Hematopoietic multipotent progenitor cell (in vitro differentiated cells): ENCODE results near the gene LRRC17. TPM values are rescaled to one million over a fixed set of nuclear protein-coding genes. Genes with fewer than 3 reads are reported as not detected.
"Not testable (repeated sequence)": the region's sequence is repeated elsewhere in the genome, so short reads cannot be mapped to it uniquely, and the experiment has no call there.

ENCODE experiments used
- DNase-seq, 3 donors: peaks; one replicate each; pipeline ENCODE4 v3.0.0-alpha.2; 2011 to 2015; ENCODE audit warnings: low read depth in 2 of 3, low spot score in 2 of 3
- total RNA-seq: library from RNA; depleted of rRNA; stranded (reverse); fragments of >200 nt; gene quantifications from one replicate; pipeline ENCODE4 v1.2.3, GENCODE V29; 2012

The LRRC17 gene
- total RNA-seq, 1 donor = 0.27 TPM

DNA sequence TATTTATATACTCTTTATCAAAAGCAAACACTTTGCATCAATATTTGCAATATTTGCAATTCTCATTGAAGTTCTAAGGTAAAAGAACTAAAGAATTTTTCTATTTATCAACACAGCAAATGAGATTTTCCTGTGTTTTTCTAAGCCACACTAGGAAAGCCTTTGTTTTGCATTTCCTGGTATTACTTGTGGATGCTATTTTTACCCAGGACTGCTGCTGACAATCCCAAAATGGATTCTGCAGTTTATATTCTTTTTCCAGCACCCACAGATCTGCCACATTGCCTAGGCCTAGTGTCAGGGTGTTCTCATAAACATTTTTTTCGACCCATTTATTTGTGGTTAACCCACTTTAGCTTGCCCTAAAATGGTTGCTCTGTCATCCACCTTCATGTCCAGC is 25.9 kb downstream of the LRRC17 start:
- no peak for DNase-seq

DNA sequence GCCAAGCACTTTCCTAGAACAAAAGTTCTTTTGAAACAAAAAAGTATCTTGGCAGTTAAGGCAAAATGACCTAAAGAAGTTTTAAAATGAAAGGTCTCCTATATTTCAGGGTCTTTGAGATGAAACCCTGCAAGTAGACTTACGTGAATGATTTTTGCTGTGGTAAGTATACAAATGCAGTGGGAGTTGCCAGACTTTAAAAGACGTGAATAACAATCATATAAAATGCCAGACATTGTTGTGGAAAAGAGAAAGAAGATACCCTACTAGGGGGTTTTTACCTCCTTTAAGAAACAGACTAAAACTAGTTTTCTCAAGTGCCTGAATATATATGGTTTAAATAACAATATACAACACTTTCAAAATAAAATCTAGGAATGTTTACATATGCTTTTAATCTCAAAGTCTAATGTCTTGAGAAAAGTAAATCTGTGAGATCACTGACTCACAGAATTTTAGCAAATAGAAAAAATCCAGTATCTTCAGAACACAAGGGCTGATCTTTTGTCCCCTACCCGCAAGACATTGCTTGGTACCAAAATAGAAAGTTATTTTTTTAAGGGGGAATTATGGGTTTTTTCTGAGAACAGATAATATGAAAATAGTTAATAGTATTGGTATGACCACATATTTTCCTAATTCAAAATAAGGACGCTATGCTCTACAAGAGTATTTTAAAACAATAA is 29.5 kb downstream of the LRRC17 start:
- DNase-seq = no peak

DNA sequence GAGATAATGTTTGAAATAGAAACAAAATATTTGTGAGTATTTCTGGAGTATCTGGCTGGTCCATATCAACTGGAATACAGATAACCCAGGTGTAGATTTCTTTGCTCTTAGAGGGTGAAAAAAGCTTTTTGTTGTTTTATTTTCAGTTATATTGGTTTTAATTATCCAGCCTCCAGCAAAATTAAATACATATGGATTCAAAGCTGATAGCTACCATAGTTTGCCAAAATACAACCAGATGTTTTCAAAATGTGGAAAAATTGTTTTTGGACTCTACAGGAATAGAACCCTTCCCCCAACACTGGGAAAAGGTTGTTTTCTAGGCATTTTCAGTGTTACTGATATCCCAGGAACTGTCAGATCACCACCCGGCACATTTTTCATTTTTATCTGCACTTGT is 30.1 kb downstream of the LRRC17 start:
- DNase-seq = no peak

DNA sequence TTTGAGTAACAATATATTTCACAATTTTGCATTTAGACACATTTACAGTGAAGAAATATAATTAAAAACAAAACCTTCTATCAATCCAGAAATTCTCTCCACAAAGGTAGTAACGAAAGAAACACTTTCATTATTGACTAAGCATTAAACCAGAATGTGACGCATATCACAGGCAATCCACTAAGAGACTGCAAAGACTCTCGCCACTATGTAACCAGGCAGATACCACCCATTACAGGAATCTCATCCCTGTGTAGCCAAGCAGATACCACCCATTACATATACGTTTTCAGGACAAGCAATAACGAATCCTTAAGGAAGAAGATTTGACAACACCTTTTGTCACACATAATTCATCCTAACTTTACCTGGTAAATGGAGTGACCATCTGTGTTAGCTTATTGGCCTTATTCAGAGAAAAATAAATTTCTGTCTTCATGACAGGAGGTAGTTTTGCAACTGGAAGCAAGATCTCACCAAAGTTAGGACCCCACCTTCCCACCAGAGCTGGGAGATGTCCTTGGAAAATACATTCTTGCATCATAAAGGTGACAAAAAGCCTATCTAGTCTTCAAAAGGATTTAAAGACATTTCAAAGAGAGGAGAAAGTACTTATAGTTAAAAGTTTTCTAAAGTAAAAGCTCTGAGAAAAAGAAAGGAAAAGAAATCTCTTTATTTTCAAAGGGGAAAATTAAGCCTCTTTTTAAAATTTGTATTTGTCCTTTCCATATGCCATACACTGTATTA is 30.8 kb downstream of the LRRC17 start:
- DNase-seq = no peak

GRCh38 chr7:102944241-102944640 is 31.4 kb downstream of the LRRC17 start:
- no peak for DNase-seq

- DNase-seq = no peak
Measured at GRCh38 chr7:102951839-102952238, 39.0 kb downstream of the LRRC17 start.

- no peak for DNase-seq
Measured at GRCh38 chr7:102953406-102953805, 40.6 kb downstream of the LRRC17 start.

GRCh38 chr7:102954359-102954758 is 41.6 kb downstream of the LRRC17 start:
- DNase-seq = not testable (repeated sequence)

- not testable (repeated sequence) for DNase-seq
Measured at GRCh38 chr7:102958004-102958403, 45.2 kb downstream of the LRRC17 start.

DNA sequence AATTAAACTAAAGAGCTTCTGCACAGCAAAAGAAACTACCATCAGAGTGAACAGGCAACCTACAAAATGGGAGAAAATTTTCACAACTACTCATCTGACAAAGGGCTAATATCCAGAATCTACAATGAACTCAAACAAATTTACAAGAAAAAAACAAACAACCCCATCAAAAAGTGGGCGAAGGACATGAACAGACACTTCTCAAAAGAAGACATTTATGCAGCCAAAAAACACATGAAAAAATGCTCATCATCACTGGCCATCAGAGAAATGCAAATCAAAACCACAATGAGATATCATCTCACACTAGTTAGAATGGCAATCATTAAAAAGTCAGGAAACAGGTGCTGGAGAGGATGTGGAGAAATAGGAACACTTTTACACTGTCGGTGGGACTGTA is 49.2 kb downstream of the LRRC17 start:
- DNase-seq = not testable (repeated sequence)

DNA sequence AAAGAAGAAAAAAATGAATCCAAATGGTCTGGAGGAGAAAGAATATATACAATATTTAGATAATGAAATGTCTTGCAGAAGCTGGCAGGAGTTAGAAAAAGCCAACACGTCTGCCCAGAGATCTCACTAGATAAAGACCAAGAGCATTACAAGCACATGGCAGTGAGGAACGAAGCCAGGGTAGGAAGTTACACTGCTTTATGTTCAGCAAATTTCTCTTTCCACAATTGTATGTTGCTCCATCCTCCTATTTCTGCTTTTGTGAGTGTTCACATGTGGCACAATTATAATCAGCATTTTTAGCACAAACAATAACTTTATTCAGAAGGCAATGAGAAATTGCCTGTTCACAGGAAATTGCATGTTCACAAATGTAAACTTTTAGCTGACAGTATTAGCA is 53.7 kb downstream of the LRRC17 start:
- no peak for DNase-seq

DNA sequence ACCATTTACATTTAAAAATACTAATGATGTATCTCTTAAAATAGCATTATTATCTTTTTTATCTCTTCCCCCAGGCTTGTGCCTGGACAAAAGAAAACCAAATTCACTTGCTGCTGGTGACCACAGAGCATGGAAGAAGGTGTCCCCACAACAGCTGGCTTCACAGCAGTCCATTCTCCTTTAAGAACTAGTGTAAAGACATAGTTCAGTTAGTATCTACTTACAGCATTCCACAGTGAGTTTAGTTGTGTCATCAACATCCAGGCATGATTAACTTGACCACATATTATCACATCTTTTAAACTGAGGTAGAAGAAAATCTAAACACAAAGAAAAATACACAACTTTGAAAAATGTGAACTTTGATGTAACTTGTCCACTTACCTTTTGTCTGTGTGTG is 55.0 kb downstream of the LRRC17 start:
- no peak for DNase-seq

- no peak for DNase-seq
Measured at GRCh38 chr7:102973096-102973802, 60.4 kb downstream of the LRRC17 start.

GRCh38 chr7:102974366-102975236 is 61.8 kb downstream of the LRRC17 start:
- DNase-seq = no peak

DNA sequence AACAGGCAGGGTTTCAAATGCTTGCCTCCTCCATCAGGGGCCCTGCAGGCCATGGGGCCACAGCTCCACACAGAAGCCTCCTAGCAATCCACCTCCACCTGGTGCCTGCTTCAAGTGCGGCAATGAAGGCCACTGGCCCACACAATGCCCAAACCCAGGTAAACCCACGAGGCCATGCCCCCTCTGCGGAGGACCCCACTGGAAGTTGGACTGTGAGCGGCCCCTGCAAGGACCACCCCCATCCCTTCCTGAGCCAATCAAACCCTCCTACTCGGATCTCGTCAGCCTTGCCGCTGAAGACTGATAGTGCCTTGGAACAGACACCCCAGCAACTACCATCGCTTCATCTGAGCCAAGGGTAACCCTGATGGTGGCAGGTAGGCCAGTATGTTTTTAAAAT is 63.1 kb downstream of the LRRC17 start:
- DNase-seq = no peak

- DNase-seq = no peak
Measured at GRCh38 chr7:102976493-102976892, 63.7 kb downstream of the LRRC17 start.

DNA sequence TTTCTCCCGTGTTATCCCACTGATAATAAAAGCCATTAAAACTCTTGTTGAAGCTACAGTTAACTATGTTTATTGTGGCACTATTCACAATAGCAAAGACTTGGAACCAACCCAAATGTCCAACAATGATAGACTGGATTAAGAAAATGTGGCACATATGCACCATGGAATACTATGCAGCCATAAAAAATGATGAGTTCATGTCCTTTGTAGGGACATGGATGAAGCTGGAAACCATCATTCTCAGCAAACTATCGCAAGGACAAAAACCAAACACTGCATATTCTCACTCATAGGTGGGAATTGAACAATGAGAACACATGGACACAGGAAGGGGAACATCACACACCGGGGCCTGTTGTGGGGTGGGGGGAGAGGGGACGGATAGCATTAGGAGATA is 64.8 kb downstream of the LRRC17 start:
- not testable (repeated sequence) for DNase-seq

DNA sequence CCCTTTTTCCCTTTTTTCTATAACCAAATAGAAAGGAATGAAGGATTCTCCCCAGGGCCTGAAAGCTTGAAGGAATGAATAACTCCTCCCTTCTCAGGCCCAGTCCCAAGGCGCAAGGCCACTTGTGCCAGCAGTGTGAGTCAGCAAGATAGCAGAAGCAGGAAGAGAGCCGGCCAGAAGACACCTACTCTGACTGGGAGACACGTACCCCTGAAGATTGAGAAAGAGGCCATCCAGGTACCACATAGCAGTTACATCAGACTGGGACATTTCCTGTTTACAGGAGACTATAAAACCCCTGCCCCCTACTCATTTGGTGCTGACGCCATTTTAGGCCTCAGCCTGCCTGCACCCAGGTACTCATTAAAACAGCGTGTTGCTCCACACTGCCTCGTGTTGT is 65.5 kb downstream of the LRRC17 start:
- peak in 1 of 3 donors; percentile 39 for DNase-seq

DNA sequence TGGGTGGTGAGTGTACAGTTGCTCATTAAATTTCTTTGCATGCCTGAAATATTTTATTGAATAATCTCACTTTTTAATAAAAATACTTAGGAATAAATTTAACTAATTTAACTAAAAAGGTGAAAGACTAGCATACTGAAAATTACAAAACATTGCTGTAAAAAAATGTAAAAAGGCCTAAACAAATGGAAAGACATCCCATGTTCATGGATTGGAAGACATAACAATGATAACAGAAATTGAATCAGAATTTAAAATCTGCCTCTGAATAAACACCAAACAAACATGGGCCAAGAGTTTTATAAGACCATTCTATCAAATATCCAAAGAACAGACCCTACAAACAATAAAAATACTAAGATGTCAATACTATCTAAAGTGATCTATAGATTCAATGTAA is 66.9 kb downstream of the LRRC17 start:
- DNase-seq = no peak

- no peak for DNase-seq
Measured at GRCh38 chr7:102981451-102981850, 68.7 kb downstream of the LRRC17 start.

DNA sequence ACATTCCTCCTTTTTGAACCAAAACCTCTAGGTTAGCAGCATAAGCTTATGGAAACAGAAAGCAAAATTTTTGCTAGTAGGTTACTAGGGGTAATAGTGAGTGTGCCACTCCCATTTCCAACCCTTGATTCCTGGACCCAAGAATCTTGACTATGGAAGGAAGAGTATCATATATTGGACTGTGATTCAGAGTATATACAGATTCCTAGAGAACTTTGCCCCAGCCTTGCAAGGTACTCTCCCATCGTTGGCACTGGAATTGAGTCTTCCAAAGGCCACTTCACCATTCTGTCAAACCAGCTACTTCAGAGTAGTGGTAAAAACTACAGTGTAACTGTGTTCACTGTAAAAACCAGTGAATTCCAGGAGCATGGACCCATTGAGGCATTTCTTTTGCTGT is 69.4 kb downstream of the LRRC17 start:
- no peak for DNase-seq
